Erythroblast (primary cell): ENCODE data around the gene SLC44A3.

Experiments used
- DNase-seq, 2 experiments: peaks; one replicate each; lab custom pipeline; 2025; lab: John Stamatoyannopoulos, UW
- GATA1 ChIP-seq: IDR thresholded peaks from 2 replicates; pipeline ENCODE4 v1.6.1; 2011; ENCODE audit warnings: low read depth, mild to moderate bottlenecking, control low read depth, low read length, moderate library complexity
- POLR2A ChIP-seq: IDR thresholded peaks from 2 replicates; pipeline ENCODE4 v1.6.1; 2011; ENCODE audit warnings: mild to moderate bottlenecking, low read length

The SLC44A3 gene

DNA sequence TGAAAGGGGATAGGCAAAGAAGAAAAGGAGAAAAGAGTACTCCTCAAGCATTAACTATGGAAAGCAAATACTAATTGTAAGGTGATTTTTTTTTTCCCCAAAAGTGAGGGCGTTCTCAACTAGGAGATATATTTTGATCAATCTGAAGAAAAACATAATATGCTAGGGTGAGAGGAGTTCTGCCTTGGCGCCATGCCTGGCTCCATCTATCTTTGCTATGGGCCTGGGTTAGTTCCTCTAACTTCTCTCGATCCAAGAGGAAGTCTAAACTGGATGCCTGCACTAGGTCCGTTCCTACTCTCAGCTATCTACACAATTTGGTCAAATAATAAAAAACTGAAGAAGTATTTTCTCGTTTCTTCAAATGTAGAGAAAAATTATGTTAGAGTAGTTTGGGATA is 86.2 kb downstream of the SLC44A3 start:
- DNase-seq = no peak
- TF ChIP-seq GATA1 (no peak), POLR2A (no peak)

DNA sequence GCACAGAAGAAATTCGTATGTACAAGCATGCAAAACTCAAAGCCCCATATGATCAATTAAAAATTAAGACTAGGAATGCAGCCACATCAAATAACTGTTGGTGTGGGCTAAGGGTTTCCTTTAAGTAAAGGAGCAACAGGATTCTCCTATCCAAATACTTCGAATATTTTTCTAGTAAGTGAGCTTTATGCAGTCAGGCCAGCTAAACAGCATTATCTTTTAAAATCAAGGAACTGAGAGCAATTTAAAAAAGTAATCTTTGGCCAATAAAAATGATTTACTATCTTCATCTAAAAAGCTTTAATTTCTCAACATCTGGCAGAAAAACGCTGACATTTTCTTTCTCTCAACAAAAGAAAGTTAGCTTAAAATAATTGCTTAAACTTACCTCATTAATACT is 87.0 kb downstream of the SLC44A3 start:
- DNase-seq = no peak
- no peak for TF ChIP-seq POLR2A

DNA sequence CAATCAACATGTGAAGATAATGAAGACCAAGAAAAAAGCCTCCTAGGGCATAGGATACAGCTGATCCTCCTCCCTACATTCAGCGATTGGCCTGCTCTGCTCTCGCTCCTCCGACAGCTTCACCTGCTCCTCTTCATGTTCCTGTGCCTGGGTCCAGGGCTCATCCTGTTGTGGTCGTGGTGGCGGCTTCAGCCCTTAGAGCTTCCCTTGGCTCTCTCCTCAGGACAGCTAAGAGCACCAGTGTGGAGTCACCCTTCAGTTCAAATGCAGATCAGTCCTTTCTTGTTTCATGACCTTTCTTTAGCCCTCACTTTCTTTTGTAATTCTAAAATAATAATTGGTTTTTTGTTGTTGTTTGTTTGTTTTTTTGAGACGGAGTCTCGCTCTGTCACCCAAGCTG is 88.0 kb downstream of the SLC44A3 start:
- DNase-seq = no peak
- TF ChIP-seq POLR2A (no peak), GATA1 (no peak)

DNA sequence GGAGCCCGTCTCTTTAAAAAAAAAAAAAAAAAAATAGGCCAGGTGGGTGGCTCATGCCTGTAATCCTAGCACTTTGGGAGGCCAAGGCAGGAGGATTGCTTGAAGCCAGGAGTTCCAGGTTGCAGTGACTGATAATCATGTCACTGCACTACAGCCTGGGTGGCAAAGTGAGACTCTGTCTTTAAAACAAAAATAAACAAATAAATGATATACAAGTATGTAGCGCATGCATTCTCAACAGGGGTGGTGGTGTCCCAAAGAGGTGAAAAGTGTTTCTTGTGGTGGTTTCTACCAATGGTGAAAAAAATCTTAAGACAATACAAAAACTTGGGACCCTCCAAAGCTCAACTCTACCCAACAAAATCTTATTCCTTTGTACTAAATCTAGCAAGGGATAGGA is 88.8 kb downstream of the SLC44A3 start:
- TF ChIP-seq POLR2A = no peak
- TF ChIP-seq GATA1 = no peak
- no peak for DNase-seq

DNA sequence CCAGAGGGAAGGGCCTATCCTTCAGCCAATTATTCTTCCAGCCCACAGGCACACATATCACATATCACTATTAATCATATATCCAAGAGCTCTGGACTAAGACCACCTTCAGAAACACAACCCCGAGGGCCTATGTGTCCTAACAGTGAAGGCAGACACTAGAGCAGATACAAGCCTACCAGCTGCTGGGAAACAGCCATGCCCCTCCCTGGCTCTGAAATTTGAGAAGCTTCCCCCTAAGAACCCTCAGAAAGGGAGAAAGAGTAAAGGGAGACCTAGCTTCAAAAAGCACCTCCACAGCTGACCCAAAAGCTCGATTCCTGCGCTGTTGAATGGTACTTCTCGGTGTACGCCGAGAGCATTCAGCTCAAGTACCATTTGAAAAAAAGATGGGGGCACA is 89.3 kb downstream of the SLC44A3 start:
- DNase-seq = no peak

DNA sequence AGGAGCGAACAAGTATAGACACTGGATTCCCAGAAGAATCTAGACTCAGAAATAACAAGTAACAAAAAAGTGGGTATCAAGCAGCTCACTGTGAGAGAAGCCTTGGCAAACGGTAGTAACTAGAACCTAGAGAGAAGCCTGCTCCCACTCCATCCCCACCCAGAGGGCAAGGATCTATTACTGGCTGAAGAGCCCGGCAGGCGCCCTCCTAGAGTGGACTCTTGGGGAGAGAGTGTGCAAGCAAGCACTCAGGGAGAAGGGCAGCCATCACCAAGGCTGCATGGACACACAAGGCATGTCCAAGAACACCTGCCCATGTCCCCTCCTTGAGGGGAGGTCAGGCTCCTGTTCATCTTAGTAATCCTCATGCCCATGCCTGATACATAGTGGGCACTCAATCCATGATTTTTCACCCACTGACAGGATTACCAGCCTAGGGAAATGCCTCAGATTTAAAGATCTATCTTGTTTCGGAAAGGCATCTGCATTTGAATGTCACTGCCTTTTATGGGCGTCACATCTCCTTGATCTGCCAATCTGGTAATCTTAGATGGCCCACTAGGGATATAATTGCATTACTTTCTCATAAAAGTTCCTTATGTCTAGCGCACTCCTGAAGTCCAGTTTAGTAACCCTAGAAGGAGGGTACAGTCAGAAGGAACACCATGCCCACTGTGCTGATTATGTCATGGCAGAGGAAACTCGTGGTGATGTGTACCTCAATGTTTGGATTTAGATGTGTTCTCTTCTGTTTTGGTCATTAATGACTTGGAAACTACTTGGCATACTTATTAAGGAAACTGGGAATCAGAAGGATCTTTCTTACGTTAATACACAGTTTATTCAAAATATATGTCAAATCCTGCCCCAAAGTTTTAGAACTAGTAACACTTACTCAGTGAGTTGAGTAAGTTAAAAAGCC is 92.4 kb downstream of the SLC44A3 start:
- no peak for DNase-seq
- TF ChIP-seq GATA1 (no peak), POLR2A (no peak)

More for the DNA sequence above, 89.3 kb downstream of the SLC44A3 start:
- TF ChIP-seq GATA1 (no peak), POLR2A (no peak)

DNA sequence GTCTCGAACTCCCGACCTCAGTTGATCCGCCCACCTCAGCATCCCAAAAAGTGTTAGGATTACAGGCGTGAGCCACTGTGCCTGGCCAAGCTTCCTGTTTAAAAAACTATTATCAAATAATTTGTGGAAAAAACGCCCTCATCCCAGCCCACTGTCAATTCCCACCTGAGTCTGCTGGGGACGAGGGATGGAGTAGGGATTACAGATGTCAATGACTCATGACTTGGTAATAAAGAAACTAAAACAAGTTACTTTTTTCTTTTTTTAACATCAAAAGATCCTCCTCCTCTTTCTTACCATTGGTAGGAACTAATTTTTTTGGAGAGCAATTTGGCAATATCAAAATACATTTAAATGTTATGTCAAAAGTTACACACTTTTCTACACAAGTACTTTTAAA is 97.1 kb downstream of the SLC44A3 start:
- TF ChIP-seq GATA1 (no peak), POLR2A (no peak)
- no peak for DNase-seq

DNA sequence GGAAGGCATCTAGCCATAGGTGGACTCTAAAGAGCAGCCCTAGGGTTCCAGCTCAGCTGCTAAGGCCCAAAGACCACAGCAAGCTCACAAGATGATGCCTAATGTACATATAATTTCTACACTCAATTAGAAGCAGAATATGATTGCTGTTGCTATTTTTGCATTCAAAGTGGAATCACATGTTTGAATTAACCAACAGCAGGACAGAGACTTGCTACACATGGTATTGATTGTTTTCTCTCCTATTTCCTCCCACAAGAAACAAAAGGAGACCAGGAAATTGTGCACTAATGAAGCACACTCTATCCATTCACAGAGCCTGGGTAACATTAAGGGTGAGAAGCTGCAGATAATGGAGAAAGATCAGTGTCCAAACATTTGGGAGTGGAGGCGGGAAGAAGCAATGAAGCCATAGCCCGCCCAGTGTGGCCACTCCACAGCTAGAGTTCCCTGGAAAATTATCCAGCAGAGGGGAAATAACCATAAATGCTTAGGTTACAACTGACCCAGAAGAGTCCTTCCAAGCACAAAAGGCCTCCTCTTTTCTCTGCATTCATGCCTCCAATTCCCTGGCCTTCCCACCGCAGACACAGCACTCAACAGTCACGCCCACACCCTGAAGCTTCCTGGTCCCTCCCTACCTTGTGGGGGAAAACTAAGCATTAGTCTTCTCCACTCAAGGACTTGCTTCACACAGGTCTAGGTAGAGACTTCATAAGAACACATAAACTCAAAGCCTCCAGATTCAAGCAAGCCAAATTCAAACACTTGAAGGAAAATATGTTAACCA is 99.3 kb downstream of the SLC44A3 start:
- TF ChIP-seq GATA1 = no peak
- no peak for TF ChIP-seq POLR2A
- no peak for DNase-seq

DNA sequence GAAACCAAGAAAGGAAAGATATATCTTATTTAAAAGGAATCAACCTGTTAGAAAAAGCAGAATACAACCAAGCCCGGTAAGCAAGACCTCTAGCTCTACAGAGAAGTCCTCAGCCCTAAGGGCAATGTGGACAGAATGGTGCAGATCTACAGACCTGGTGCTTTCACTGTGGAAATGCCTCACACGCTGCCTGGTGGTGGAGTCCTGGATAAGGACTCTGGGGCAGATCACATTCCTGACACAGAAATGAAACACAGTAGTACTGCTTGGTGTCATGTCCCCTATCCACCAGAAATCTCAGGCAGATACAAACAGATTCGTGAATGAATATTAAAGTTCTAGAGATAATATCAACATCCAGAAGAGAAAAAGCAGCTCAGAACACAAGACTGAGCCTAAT is 99.9 kb downstream of the SLC44A3 start:
- TF ChIP-seq POLR2A (no peak), GATA1 (no peak)
- DNase-seq = no peak

DNA sequence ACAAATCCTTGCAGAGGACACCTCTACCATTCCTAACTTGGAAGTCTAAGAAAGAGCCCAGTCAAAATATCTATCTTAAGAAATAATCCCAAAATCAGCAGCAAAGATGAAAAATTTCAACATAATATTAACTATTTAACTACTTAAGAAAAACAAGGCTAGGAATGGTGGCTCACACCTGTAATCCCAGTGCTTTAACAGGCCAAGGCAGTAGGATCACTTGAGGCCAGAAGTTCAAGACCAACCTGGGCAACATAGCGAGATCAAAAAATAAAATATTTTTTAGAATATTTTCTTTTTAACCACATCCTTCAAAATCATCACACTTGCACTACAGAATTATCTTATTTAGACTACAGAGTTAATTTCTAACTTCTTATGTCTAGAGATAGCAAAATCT is 101.8 kb downstream of the SLC44A3 start:
- TF ChIP-seq POLR2A (no peak), GATA1 (no peak)
- DNase-seq = no peak

DNA sequence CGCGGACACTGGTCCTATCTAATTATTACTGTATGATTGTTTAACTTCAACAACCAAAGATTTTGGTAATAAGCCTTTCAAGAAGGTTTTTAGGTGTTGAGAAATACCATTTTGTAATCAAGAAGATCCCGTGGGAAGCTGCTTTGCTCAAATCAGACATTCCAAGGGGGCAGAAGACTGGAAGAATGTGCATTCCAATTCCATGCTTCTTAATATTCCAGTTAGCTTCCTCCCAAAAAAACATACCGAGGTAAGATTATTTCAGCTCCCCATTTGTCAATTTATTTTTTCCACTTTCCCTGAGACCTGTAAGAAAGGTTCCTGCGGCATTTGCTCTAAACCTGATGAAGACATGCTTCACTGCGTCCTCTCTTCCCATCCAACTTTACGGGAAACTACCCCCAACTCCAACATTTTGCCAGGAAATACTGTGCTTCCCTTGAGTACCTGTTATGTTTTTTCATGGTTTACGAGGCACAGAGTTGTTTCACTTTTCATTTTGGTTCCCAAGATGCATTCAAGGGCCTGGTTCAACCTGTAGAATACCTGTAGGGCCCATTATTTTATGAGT is 102.7 kb downstream of the SLC44A3 start:
- TF ChIP-seq POLR2A (no peak), GATA1 (no peak)
- DNase-seq = no peak

DNA sequence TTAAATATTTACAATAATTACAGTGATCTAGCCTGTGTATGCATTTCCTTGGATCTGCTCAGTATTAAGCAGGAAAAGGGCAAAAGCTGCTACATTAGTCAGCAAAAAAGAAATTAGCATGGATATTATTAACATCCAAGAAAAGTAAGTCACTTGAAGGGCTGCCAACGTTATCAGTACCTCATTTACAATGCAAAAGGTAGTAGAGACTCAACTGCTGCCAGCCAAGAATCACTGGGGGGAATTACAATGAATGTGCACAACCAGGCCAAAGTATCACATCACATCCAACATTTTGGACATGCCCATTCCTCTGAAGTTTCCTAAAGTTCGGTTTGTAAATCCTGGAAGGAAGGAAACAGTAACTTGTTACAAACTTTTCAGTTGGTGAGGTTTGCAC is 104.8 kb downstream of the SLC44A3 start:
- TF ChIP-seq POLR2A (no peak), GATA1 (no peak)
- peak in 1 of 2 experiments; percentile 16 for DNase-seq

DNA sequence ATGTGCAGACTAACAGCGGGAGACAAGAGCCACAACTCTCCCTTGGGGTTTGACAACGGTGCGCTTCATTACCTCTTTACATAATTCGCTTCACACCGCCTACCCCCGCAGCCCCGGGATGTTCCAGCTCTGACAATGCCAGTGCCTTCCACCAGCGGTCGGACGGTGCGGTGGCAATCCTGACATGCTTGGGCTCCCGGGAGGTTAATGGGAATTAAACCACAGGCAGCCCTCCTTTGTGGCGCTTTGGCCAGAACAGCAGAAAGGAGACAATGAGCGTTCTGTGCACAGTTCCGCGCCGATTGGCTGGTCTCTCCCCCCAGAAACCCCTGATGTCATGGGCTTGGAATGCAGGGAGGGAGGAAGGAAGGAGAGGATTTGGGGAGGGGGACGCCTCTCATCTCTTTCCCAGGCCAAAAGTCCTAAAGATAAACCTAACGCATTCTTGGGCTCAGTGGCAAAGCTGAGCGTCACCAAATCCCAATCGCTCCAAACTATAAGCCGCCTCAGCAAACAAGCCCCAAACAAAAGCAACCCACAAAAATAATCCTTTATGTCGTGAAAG is 105.5 kb downstream of the SLC44A3 start:
- no peak for TF ChIP-seq POLR2A
- no peak for TF ChIP-seq GATA1
- DNase-seq = peak in 1 of 2 experiments; percentile 30
